ENCODE results near the gene MED17.
"Not testable (repeated sequence)": the region's sequence is repeated elsewhere in the genome, so short reads cannot be mapped to it uniquely, and the experiment has no call there.

The MED17 gene, protein sequence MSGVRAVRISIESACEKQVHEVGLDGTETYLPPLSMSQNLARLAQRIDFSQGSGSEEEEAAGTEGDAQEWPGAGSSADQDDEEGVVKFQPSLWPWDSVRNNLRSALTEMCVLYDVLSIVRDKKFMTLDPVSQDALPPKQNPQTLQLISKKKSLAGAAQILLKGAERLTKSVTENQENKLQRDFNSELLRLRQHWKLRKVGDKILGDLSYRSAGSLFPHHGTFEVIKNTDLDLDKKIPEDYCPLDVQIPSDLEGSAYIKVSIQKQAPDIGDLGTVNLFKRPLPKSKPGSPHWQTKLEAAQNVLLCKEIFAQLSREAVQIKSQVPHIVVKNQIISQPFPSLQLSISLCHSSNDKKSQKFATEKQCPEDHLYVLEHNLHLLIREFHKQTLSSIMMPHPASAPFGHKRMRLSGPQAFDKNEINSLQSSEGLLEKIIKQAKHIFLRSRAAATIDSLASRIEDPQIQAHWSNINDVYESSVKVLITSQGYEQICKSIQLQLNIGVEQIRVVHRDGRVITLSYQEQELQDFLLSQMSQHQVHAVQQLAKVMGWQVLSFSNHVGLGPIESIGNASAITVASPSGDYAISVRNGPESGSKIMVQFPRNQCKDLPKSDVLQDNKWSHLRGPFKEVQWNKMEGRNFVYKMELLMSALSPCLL

DNA sequence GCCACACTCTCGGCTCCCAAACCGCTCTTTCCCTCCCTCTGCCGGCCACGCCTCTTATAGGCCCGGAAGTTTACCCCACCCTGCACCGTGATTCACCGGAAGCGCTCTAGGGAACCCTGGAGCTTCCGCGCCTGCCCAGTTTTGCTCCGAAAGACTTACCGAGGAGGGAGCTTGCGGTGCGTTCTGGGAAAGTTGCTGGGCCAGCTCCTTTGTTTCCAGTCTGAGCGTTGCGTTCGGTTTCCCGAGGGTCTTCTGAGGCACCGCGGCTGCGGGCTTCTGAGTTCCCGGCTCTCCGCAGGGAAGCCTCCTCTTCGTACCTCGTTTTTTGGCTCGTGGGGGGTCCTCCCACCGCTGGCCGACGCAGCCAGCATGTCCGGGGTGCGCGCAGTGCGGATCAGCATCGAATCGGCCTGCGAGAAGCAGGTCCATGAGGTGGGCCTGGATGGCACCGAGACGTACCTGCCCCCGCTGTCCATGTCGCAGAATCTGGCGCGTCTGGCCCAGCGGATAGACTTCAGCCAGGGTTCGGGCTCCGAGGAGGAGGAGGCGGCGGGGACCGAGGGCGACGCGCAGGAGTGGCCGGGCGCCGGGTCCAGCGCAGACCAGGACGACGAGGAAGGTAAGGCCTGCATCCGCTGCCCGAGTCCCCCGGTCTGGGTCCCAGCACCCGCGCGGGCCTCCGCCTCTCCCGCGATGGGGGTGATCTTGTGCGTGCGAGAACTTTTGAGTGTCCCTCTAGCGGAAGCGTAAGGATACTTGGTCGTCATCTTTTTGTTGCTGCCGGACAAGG lies at the start of gene MED17:
Gene MED17, plus strand, starts transcription at position 138 of the 790 bp plus-strand sequence. Its CDS starts 232 bp downstream, at position 370.
- DNase-seq = peak; percentile 87

DNA sequence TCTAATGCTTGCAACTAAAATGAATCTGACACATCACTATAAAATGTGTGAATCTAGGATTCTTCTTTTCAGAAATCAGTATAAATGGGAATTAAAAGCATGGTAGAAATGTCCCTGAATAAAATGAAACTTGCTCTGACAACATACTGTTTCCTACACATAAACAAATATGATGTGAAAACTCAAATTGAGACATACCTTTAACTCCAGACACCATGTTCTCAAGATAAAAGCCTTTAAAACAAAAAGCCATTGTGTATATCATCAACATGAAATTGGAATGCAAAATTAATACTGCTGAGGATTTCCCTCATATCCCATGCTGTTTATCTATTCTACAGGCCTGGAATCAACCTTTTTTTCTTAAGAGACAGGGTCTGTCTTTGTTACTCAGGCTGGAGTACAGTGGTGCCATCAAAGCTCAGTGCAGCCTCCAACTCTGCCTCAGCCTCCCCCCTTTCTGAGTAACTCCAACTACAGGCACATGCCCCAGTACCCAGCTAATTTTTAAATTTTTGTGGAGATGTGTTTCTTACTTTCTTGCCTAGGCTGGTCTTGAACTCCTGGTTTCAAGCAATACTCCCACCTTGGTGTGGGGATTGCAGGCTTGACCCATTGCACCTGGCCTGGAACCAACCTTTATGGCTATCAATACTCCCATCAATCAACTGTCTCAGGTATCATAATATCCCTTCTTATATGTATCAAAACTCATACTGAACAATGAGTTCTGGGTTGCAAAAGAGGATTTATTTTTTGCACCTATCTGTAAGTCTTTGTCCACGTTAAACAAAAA lies 49.5 kb upstream of the MED17 start:
- DNase-seq = no peak

DNA sequence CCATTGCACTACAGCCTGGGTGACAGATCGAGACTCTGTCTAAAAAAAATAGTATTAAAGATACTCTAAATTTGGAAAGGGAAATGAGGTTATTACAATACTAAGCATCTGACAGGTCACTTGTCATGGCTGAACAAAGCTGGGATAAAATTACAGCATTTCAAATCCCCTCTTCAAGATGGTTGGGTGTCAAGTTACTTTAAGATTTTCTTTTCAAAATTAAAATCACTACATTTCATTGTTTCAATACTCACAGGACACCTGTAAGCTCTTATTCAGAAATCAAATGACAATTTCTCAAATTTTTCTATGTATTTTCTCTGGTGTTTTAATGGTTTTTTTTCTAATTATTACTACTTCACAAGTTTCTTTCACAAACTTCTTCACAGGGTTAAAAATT lies 48.5 kb upstream of the MED17 start:
- no peak for DNase-seq

DNA sequence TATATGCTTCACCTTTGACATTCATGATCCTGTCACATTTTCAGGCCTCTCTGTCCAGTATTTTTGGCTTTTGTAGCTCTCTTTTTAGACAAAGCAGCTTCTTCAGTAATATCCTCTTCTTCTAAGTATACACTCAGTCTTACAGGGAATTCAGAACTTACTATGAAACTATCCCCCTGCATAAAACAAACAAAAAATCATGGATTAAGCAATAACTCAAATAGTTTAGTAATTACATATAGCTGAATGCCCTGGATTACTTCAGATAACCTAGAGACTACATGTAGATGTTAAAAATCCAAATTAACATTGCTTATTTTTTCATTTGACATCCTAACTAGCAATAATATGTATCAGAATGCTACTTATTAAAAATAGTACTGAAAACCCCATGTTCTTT lies 48.0 kb upstream of the MED17 start:
- DNase-seq = no peak

DNA sequence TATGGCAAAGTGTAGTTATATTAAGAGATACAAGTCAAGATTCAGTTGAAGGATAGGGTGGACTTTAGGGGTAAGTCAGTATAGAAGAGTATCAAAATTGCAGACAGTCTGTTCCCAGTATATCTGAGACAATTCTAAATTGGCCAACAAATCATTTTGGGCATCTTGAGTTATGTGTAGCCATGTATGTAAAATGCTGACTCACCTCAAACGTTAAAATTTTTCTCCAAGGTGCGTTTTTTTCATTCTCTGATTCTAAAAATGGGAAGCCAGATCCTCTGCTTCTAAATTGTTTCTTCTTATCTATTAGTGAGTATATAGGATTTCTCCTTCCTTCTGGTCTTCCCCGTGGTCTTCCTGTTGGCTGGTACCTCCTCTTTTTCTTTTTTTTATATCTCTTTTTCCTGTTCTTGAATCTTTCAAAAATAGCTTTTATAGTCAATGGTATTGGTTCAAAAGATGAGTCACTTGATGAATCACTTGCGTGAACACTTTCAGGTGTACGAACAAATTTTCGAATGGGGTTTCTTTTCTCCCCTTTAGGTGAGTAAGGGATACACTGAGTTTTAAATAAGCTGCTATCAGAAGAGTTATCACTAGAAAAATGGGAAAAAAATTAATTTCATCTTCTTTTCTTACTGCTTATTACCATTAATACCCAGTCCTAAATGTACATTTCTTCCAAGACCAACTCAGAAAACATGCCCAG lies 46.0 kb upstream of the MED17 start:
- DNase-seq = no peak

DNA sequence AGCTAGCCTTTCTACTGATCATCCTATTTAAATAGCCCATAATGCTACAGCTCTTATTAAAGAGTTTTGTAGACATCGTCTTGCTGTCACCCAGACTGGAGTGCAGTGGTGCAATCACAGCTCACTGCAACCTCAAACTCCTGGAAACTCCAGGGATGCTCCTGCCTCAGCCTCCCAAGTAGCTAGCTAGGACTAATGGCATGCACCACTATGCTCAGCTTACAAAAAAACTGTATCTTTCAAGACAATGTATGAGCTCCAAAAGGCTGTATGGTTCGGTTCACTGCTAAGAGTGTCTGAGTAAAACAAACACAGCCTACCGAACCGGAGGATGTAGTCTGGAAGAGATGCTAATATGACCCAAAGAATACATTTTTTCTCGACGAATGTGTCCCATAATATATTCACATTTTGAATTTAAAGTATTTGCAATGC lies 45.4 kb upstream of the MED17 start:
- DNase-seq = no peak

DNA sequence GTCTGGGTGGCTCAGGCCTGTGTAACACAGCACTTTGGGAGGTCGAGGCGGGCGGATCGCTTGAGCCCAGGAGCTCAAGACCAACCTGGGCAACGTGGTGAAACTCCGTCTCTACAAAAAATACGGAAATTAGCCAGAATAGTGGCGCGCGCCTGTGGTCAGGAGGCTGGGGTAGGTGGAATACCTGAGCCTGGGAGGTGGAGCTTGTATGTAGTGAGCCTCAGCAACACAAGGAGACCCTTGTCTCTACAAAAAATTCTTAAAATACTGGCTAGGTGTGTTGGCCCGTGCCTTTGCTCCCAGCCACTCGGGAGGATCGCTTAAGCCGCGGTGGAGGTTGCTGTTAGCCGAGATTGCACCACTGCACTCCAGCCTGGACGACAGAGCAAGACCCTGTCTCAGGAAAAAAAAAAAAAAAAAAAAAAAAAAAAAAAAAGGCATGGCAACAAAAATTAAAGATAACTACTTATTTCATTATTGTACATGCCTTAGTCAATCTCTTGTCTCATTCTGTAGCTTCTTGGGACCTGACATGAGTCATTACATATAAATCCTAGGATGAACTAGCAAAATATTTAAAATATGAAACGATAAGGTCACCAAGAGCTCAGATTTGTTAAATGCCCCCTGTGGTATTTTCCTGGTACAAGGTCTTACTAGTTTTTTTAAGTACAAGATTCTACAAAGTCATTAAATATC lies 43.9 kb upstream of the MED17 start:
- DNase-seq = peak; percentile 30

DNA sequence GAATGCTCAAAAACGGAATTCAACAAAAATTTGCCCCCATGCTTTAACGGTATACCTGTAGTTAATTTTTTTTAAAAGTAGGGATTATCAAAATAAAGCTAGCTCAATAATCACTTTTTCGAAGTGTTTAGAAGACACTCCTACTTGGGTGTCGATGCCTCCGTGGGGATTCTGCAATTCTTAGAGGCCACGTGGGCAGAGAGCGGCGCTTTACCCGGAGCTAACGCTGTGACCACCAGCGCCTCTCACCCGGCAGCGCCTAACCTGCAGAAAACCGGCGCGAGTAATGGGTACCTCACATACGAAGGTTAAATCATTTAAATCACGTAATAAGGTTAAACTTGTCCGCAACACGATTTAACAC lies 43.4 kb upstream of the MED17 start:
- DNase-seq = peak; percentile 63

DNA sequence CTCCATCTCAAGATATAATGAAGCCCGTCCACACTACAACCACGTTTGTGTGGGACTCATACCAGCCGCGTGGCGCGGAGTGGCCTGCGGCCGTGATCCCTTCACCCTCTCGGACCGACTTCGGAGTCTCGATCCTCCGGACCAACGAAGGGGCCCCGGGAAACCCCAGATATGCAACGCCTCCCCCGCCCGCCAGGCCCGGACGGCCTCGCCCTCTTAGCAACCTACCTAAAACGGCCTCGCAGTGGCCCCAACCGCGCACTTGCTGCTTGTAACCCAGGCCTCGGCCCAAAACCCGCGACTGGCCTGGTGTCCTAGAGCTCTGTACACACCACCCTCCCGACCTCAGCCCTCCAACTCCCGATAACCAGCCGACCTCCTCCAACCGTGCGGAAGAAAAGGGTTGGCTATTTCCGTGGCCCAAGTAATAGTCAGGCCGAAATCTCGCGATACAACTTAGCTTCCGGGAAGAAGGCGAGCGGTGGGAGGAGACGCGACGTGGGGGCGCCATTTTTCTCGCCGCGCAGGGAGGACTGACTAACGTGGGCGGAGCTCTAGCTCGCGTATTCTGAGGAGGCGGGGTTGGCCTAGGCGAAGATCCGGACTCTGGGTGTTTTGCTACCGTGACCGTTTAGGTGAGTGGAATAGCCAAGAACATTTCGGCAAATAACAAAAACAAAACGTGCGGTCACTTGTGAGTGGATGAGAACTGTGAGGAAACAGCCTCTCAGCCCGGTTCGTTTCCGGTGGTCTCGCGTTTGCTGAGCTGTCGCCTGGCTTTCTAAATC lies 42.8 kb upstream of the MED17 start, which contains the start of the genes C11orf54 and TAF1D:
Gene C11orf54, plus strand, starts transcription at position 579 of the 788 bp plus-strand sequence. CDS start 5,722 bp downstream, outside the sequence.
Gene TAF1D, minus strand, starts transcription at position 402 of the 788 bp plus-strand sequence. CDS start 2,191 bp downstream, outside the sequence.
- DNase-seq = peak; percentile 95

DNA sequence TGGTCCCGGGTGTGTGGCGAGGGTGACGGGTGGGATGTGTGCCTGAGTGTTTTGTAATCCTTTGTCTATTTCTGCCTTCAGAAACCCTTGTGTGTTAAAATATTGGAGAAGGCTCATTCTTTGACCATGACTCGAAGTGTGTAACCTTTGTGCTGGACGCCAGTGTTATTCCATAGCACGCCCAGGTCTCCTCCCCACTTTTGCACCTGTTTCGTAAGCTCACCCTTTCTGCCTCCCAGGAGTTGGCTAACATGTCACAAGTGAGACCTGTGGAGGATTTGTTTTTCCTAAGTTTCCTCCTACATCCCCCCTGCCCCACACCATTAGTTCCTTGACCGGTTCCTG lies 42.2 kb upstream of the MED17 start:
- no peak for DNase-seq

DNA sequence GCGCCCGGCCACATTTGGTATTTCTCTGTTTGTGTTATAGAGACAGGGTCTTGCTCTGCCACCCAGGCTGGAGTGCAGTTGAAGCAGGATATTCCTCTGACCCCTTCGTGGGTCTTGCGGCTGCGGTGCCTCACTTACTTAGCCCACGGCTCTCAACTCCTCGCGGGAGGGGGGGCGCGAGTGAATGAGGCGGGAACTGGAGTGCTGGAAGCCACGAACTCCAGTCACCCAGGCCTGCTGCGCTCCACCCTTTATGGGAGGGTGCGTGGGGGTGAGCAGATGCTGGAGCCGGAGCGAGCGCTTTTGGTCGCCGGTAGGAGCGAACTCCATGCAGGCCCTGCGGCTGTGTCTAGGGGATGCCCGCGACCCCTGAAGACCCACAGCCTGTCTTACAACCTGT lies 40.8 kb upstream of the MED17 start:
- DNase-seq = no peak

DNA sequence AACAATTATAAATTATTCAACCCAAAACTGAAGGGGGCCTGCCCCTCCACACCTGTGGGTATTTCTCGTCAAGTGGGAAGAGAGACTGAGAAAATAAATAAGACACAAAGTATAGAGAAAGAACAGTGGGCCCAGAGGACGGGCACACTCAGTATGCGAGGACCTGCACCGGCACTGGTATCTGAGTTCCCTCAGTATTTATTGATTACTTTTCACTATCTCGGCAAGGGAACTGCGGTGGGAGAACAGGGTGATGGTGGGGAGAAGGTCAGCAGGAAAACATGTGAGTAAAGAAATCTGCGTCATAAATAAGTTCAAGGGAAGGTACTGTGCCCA lies 39.4 kb upstream of the MED17 start:
- DNase-seq = no peak

DNA sequence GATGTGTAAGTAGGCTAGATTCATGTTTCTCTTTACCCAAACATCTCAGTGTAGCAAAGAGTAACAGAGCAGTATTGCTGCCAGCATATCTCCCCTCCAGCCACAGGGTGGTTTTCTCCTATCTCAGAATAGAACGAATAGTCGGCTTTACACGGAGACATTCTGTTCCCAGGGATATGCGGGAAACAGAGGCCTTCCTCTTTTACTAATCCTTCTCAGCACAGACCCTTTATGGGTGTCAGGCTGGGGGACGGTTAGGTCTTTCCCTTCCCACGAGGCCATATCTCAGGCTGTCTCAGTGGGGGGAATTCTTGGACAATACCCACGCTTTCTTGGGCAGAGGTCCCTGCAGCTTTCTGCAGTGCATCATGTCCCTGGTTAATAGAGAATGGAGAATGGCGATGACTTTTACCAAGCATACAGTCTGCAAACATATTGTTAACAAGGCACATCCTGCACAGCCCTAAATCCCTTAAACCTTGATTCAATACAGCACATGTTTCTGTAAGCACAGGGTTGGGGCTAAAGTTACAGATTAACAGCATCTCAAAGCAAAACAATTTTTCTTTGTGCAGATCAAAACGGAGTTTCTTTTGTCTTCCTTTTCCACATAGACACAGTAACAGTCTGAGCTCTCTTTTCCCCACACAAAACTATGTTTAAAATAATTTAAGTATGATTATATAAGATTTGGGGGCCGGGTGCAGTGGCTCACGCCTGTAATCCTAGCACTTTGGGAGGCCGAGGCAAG lies 38.9 kb upstream of the MED17 start:
- DNase-seq = not testable (repeated sequence)

DNA sequence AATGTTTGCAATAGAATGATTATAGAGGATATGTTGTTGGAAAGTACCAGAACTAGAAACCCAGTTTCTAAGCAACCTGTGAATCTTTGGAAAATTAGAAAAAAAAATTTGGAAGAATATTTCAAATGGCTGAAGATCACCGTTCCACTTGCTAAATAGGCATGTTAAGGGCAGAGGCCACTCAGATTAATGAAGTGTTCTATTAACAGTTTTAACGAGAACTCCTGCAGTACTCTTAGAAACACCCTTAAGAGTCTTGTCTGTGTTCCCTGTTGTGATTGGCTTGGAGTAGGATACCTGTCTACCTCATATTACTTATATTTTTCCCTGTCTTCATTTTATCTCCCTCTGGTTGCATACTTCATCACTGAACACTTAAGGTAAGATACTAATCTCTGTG lies 38.0 kb upstream of the MED17 start:
- DNase-seq = no peak

DNA sequence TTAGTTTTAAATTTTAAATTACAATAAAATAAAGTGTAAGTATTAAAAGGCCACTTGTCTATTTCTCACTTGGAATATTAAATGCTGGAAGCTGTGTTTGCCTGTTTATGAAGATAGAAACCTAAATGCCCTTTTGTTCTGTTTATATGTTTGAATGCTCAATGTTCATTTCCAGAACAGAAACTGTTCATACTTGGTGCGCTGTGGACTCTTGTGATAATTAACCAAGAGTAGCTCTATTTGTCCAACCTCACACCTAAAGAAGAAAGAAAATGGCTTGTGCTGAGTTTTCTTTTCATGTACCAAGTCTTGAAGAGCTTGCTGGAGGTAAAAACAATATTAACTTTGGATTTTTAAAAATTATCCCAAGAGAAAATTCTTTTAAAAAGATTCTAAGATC lies 37.0 kb upstream of the MED17 start:
- DNase-seq = no peak

DNA sequence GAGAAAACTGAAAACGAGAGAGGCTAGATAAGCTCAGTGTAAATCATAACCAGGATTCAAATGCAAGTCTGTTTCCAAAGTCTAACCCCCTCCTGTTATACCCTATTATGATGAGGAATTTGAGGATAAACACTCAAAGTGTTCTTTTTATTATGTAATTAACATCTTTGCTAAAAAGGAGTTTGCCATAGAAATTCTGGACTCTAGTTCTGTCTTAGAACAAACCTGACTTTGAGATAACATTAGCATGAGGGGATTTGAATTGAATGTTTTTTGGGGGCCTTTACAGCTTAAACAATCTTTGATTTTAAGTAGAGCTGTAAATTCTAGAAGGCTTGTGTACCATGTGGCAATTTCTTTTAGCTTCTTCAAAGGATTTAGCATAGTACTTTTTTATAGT lies 33.1 kb upstream of the MED17 start:
- DNase-seq = no peak

DNA sequence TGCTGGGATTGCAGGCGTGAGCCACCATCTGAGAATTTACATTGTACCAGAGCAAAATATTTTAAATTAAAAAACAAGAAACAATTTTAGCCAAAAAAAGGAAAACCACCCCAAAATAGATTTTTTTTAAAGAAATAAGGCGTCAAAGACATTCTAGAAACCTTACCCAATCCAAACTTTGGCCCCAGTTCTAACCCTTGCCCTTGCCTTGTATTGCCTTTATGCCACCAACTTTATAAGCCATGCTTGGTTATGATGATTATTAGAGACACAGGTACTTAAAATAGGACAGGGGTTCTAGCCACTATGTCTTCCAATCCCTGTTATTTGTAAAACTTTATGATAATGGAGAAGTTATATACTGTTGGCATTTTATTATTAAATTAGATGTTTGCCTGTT lies 30.8 kb upstream of the MED17 start:
- DNase-seq = no peak

DNA sequence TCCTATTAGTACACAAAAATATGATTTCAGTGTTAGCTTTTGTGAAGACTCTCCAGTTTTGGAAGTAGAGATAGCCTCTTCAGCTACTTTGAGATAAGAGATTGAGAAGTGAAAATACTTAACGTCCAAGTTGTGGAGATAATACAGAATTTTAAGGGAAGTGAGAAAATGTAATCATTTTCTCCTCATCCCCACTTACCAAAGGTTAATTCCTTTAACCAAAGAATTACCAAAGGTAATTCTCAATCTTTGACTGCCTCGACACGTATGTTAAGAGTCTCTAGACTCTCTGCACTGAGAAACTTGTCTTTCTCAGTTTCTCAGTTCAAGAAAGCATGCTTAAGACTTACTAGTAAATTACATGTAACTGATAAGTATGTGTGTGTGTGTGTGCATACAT lies 27.3 kb upstream of the MED17 start:
- no peak for DNase-seq

DNA sequence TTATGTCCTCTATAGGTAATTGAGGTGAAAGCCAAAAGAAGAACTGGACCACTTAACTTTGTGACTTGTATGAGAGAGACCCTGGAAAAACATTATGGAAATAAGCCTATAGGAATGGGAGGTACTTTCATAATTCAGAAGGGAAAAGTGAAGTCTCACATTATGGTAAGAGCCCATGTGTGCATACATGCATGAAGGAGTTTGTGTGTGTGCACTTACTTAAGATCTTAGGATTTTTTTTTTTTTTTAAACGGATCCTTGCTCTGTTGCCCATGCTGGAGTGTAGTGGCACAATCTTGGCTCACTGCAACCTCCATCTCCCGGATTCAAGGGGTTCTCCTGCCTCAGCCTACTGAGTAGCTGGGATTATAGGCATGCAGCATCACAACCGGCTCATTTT lies 26.8 kb upstream of the MED17 start:
- no peak for DNase-seq
